ENCODE data around the gene MAP3K15.
A peak's percentile ranks its signal among the peaks of the same experiment; 100 is the strongest.

MAP3K15 gene

GRCh38 chrX:19514791-19515614 is at the start of gene MAP3K15:
TSS of gene MAP3K15 (minus strand) at chrX:19515508. CDS start at chrX:19515261, 247 bp downstream.
- Histone ChIP-seq H3K27ac (ENCODE audit: low read depth, low read length) (no peak within 1 kb of the TSS), H3K4me3 (ENCODE audit: low read depth in 1 of 5, low read length in 5 of 5) (peak within 1 kb of the TSS in 3 of 5 donors; percentile 2 to 54 (median 31))

DNA sequence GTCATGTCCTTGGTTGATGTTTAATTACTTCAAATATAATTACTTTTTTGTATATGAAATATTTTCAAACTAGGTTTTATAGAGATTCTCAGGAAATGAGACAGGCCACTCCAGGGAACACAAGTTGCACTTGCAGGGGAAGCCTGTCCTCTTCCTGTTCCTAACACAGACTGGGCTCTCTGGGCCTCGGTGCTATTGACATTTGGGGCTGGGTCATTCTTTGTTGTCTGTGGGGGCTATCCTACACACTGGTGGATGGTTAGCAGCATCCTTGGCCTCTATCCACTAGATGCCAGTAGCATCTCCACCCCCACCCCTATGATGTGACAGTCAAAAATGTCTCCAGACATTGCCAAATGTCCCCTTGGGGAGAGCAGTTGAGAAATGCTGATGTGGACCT is 49.3 kb upstream of the MAP3K15 start:
- no peak overlapping the region for H3K27ac ChIP-seq (ENCODE audit: low read depth, low read length)
- H3K4me1 ChIP-seq (ENCODE audit: control insufficient read depth in 5 of 5, insufficient read depth in 5 of 5, low read length in 5 of 5): peaks cover 0 to 9% (median 0%) of the 10 kb centered on the region in 5 donors
- peaks cover 0 to 8% (median 0%) of the 10 kb centered on the region in 5 donors for H3K27me3 ChIP-seq (ENCODE audit: control insufficient read depth in 5 of 5, insufficient read depth in 4 of 5, low read length in 5 of 5)
- H3K9ac ChIP-seq (ENCODE audit: low read length in 5 of 5): no peak overlapping the region
- peaks cover 0 to 2% (median 0%) of the 10 kb centered on the region in 5 donors for H3K9me3 ChIP-seq (ENCODE audit: control insufficient read depth in 5 of 5, low read length in 5 of 5)
- peaks cover 0 to 20% (median 5%) of the 10 kb centered on the region in 5 donors for H3K36me3 ChIP-seq (ENCODE audit: control insufficient read depth in 5 of 5, insufficient read depth in 5 of 5, low read length in 5 of 5)
- no peak overlapping the region for H3K4me3 ChIP-seq (ENCODE audit: low read depth in 1 of 5, low read length in 5 of 5)

More at GRCh38 chrX:19514791-19515614, at the start of gene MAP3K15:
- H3K27me3 ChIP-seq (ENCODE audit: control insufficient read depth in 5 of 5, insufficient read depth in 4 of 5, low read length in 5 of 5): peaks cover 0 to 15% (median 5%) of the 10 kb centered on the region in 5 donors
- H3K9me3 ChIP-seq (ENCODE audit: control insufficient read depth in 5 of 5, low read length in 5 of 5): peaks cover 0 to 12% (median 4%) of the 10 kb centered on the region in 5 donors
- H3K36me3 ChIP-seq (ENCODE audit: control insufficient read depth in 5 of 5, insufficient read depth in 5 of 5, low read length in 5 of 5): no peaks in the 10 kb centered on the region
- peaks cover 0 to 5% (median 4%) of the 10 kb centered on the region in 5 donors for H3K4me1 ChIP-seq (ENCODE audit: control insufficient read depth in 5 of 5, insufficient read depth in 5 of 5, low read length in 5 of 5)
- H3K9ac ChIP-seq (ENCODE audit: low read length in 5 of 5): no peak within 1 kb of the TSS

DNA sequence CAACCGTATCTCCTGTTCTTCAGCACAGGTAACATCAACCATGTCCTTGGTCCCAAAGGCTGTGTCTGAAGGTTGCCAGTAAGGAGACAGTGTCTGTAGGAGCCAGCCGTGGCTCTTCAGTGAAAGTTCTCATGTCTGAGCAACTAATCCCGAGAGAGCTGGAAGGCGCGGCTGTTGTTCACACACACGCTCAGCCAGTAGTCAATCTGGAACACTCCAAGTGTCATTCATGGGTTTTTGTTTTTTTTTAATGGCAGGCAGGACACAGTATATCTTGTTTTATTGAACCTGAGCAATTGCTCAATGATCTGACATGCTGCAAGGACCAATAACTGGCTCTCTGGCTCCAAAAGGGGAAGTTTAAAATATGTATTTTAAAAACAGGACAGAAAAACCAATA is 48.4 kb upstream of the MAP3K15 start:
- Histone ChIP-seq H3K27ac (ENCODE audit: low read depth, low read length) (no peak overlapping the region), H3K27me3 (ENCODE audit: control insufficient read depth in 5 of 5, insufficient read depth in 4 of 5, low read length in 5 of 5) (peaks cover 0 to 8% (median 0%) of the 10 kb centered on the region in 5 donors), H3K4me1 (ENCODE audit: control insufficient read depth in 5 of 5, insufficient read depth in 5 of 5, low read length in 5 of 5) (peaks cover 0 to 9% (median 0%) of the 10 kb centered on the region in 5 donors), H3K9ac (ENCODE audit: low read length in 5 of 5) (no peak overlapping the region), H3K36me3 (ENCODE audit: control insufficient read depth in 5 of 5, insufficient read depth in 5 of 5, low read length in 5 of 5) (peaks cover 0 to 15% (median 0%) of the 10 kb centered on the region in 5 donors), H3K4me3 (ENCODE audit: low read depth in 1 of 5, low read length in 5 of 5) (no peak overlapping the region), H3K9me3 (ENCODE audit: control insufficient read depth in 5 of 5, low read length in 5 of 5) (peaks cover 0 to 2% (median 0%) of the 10 kb centered on the region in 5 donors)

- no peak overlapping the region for H3K4me3 ChIP-seq (ENCODE audit: low read depth in 1 of 5, low read length in 5 of 5)
- H3K9me3 ChIP-seq (ENCODE audit: control insufficient read depth in 5 of 5, low read length in 5 of 5): peaks cover 0 to 2% (median 0%) of the 10 kb centered on the region in 5 donors
- peaks cover 0 to 14% (median 0%) of the 10 kb centered on the region in 5 donors for H3K36me3 ChIP-seq (ENCODE audit: control insufficient read depth in 5 of 5, insufficient read depth in 5 of 5, low read length in 5 of 5)
- H3K4me1 ChIP-seq (ENCODE audit: control insufficient read depth in 5 of 5, insufficient read depth in 5 of 5, low read length in 5 of 5): peaks cover 0 to 9% (median 0%) of the 10 kb centered on the region in 5 donors
- H3K27me3 ChIP-seq (ENCODE audit: control insufficient read depth in 5 of 5, insufficient read depth in 4 of 5, low read length in 5 of 5): peaks cover 0 to 8% (median 0%) of the 10 kb centered on the region in 5 donors
- H3K27ac ChIP-seq (ENCODE audit: low read depth, low read length): no peak overlapping the region
- no peak overlapping the region for H3K9ac ChIP-seq (ENCODE audit: low read length in 5 of 5)
Measured at GRCh38 chrX:19563327-19563726, 48.0 kb upstream of the MAP3K15 start.

DNA sequence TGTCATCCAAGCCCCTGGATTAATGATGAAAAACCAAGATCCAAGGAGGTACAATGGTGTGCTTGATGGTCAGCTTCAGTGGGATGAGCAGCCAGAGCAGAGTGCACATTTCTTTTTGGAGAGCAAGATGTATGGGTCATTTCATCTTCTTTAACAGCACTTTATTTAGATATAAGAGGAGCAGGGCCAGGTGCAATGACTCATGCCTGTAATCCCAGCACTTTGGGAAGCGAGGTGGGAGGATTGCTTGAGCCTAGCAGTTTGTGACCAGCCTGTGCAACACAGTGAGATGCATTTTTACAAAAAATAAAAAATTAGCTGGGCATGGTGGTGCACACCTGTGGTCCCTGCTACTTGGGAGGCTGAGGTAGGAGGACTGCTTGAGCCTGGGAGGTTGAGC is 45.3 kb upstream of the MAP3K15 start:
- Histone ChIP-seq H3K27me3 (ENCODE audit: control insufficient read depth in 5 of 5, insufficient read depth in 4 of 5, low read length in 5 of 5) (peaks cover 0 to 3% (median 0%) of the 10 kb centered on the region in 5 donors), H3K27ac (ENCODE audit: low read depth, low read length) (no peak overlapping the region), H3K36me3 (ENCODE audit: control insufficient read depth in 5 of 5, insufficient read depth in 5 of 5, low read length in 5 of 5) (peaks cover 0 to 14% (median 0%) of the 10 kb centered on the region in 5 donors), H3K4me3 (ENCODE audit: low read depth in 1 of 5, low read length in 5 of 5) (no peak overlapping the region), H3K9me3 (ENCODE audit: control insufficient read depth in 5 of 5, low read length in 5 of 5) (peaks cover 0 to 2% (median 0%) of the 10 kb centered on the region in 5 donors), H3K9ac (ENCODE audit: low read length in 5 of 5) (no peak overlapping the region), H3K4me1 (ENCODE audit: control insufficient read depth in 5 of 5, insufficient read depth in 5 of 5, low read length in 5 of 5) (peaks cover 0 to 7% (median 0%) of the 10 kb centered on the region in 5 donors)

- peaks cover 0 to 3% (median 2%) of the 10 kb centered on the region in 5 donors for H3K27me3 ChIP-seq (ENCODE audit: control insufficient read depth in 5 of 5, insufficient read depth in 4 of 5, low read length in 5 of 5)
- H3K36me3 ChIP-seq (ENCODE audit: control insufficient read depth in 5 of 5, insufficient read depth in 5 of 5, low read length in 5 of 5): peaks cover 0 to 10% (median 0%) of the 10 kb centered on the region in 5 donors
- H3K27ac ChIP-seq (ENCODE audit: low read depth, low read length): no peak overlapping the region
- H3K9ac ChIP-seq (ENCODE audit: low read length in 5 of 5): no peak overlapping the region
- peaks cover 0 to 2% (median 0%) of the 10 kb centered on the region in 5 donors for H3K9me3 ChIP-seq (ENCODE audit: control insufficient read depth in 5 of 5, low read length in 5 of 5)
- H3K4me3 ChIP-seq (ENCODE audit: low read depth in 1 of 5, low read length in 5 of 5): no peak overlapping the region
- H3K4me1 ChIP-seq (ENCODE audit: control insufficient read depth in 5 of 5, insufficient read depth in 5 of 5, low read length in 5 of 5): peaks cover 0 to 5% (median 0%) of the 10 kb centered on the region in 5 donors
Measured at GRCh38 chrX:19557822-19558221, 42.5 kb upstream of the MAP3K15 start.

- Histone ChIP-seq H3K36me3 (ENCODE audit: control insufficient read depth in 5 of 5, insufficient read depth in 5 of 5, low read length in 5 of 5) (peaks cover 0 to 2% (median 0%) of the 10 kb centered on the region in 5 donors), H3K27me3 (ENCODE audit: control insufficient read depth in 5 of 5, insufficient read depth in 4 of 5, low read length in 5 of 5) (peaks cover 0 to 3% (median 0%) of the 10 kb centered on the region in 5 donors), H3K9me3 (ENCODE audit: control insufficient read depth in 5 of 5, low read length in 5 of 5) (no peaks in the 10 kb centered on the region), H3K4me3 (ENCODE audit: low read depth in 1 of 5, low read length in 5 of 5) (no peak overlapping the region), H3K9ac (ENCODE audit: low read length in 5 of 5) (no peak overlapping the region), H3K27ac (ENCODE audit: low read depth, low read length) (no peak overlapping the region), H3K4me1 (ENCODE audit: control insufficient read depth in 5 of 5, insufficient read depth in 5 of 5, low read length in 5 of 5) (peaks cover 0 to 5% (median 0%) of the 10 kb centered on the region in 5 donors)
Measured at GRCh38 chrX:19556202-19556601, 40.9 kb upstream of the MAP3K15 start.

- Histone ChIP-seq H3K4me3 (ENCODE audit: low read depth in 1 of 5, low read length in 5 of 5) (no peak overlapping the region), H3K27me3 (ENCODE audit: control insufficient read depth in 5 of 5, insufficient read depth in 4 of 5, low read length in 5 of 5) (peaks cover 0 to 3% (median 2%) of the 10 kb centered on the region in 5 donors), H3K9me3 (ENCODE audit: control insufficient read depth in 5 of 5, low read length in 5 of 5) (no peaks in the 10 kb centered on the region), H3K36me3 (ENCODE audit: control insufficient read depth in 5 of 5, insufficient read depth in 5 of 5, low read length in 5 of 5) (peaks cover 0 to 2% (median 0%) of the 10 kb centered on the region in 5 donors), H3K27ac (ENCODE audit: low read depth, low read length) (no peak overlapping the region), H3K9ac (ENCODE audit: low read length in 5 of 5) (no peak overlapping the region), H3K4me1 (ENCODE audit: control insufficient read depth in 5 of 5, insufficient read depth in 5 of 5, low read length in 5 of 5) (peaks cover 0 to 5% (median 0%) of the 10 kb centered on the region in 5 donors)
Measured at GRCh38 chrX:19555683-19556082, 40.4 kb upstream of the MAP3K15 start.

DNA sequence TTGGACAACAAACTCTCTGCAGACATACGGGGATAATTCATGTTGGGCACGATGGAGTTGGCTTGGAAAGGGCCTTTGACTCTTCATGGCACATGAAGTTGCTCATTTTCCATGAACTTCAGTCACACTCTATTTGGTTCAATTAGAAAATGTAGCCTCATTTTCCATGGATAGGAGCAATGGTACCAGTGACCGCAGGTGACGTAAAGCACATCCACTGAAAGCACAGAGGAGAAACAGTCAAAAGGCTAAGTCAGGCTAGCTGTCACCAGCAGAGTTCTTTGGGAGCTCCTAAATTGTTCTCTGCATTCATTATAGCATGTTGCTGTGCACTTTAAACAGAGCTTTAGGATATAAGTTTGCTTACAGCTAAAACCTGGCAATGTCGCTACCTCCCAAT is 39.9 kb upstream of the MAP3K15 start:
- H3K27ac ChIP-seq (ENCODE audit: low read depth, low read length): peak overlapping the region; percentile 33
- H3K36me3 ChIP-seq (ENCODE audit: control insufficient read depth in 5 of 5, insufficient read depth in 5 of 5, low read length in 5 of 5): peaks cover 0 to 2% (median 0%) of the 10 kb centered on the region in 5 donors
- peaks cover 0 to 2% (median 0%) of the 10 kb centered on the region in 5 donors for H3K27me3 ChIP-seq (ENCODE audit: control insufficient read depth in 5 of 5, insufficient read depth in 4 of 5, low read length in 5 of 5)
- H3K9ac ChIP-seq (ENCODE audit: low read length in 5 of 5): no peak overlapping the region
- H3K9me3 ChIP-seq (ENCODE audit: control insufficient read depth in 5 of 5, low read length in 5 of 5): no peaks in the 10 kb centered on the region
- H3K4me3 ChIP-seq (ENCODE audit: low read depth in 1 of 5, low read length in 5 of 5): no peak overlapping the region
- H3K4me1 ChIP-seq (ENCODE audit: control insufficient read depth in 5 of 5, insufficient read depth in 5 of 5, low read length in 5 of 5): peaks cover 0 to 5% (median 0%) of the 10 kb centered on the region in 5 donors

- Histone ChIP-seq H3K27me3 (ENCODE audit: control insufficient read depth in 5 of 5, insufficient read depth in 4 of 5, low read length in 5 of 5) (peaks cover 0 to 2% (median 0%) of the 10 kb centered on the region in 5 donors), H3K4me3 (ENCODE audit: low read depth in 1 of 5, low read length in 5 of 5) (no peak overlapping the region), H3K9ac (ENCODE audit: low read length in 5 of 5) (no peak overlapping the region), H3K9me3 (ENCODE audit: control insufficient read depth in 5 of 5, low read length in 5 of 5) (no peaks in the 10 kb centered on the region), H3K27ac (ENCODE audit: low read depth, low read length) (peak overlapping the region; percentile 33), H3K36me3 (ENCODE audit: control insufficient read depth in 5 of 5, insufficient read depth in 5 of 5, low read length in 5 of 5) (peaks cover 0 to 3% (median 0%) of the 10 kb centered on the region in 5 donors), H3K4me1 (ENCODE audit: control insufficient read depth in 5 of 5, insufficient read depth in 5 of 5, low read length in 5 of 5) (peaks cover 0 to 5% (median 0%) of the 10 kb centered on the region in 5 donors)
Measured at GRCh38 chrX:19554786-19555185, 39.5 kb upstream of the MAP3K15 start.

Measured in subcutaneous abdominal adipose tissue (tissue), 5 donors.